ENCODE results near the gene SAP30BP. TPM values are rescaled to one million over a fixed set of nuclear protein-coding genes. Genes with fewer than 3 reads are reported as not detected.

Gene SAP30BP
- total RNA-seq, 1 donor from 2014 or later = 43.7 TPM

DNA sequence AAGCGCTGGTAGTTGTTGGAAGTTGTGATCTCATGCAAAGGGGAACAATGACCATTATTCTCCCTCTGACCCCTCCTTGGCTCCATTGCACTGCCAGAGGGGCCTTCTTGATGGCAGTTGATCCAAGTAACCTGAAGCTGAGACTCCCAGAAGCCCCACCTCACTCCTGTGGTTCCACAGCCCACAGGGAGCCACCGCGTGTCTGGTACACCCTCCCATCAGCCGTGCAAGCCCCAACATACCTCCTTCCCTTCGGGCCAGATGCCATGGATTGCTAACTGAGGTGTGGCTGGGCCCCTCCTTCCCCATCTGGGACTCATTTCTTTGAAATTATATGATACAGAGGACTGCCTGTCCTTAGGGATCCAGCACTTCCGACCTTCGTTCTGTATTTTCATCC lies 17.8 kb downstream of the SAP30BP start:
- DNase-seq (ENCODE audit: low read depth in 2 of 2) = no peak

- no peak for DNase-seq (ENCODE audit: low read depth in 2 of 2)
These were observed 18.4 kb downstream of the SAP30BP start for GRCh38 chr17:75685499-75685898.

GRCh38 chr17:75688209-75688825 lies 21.2 kb downstream of the SAP30BP start:
- peak in 1 of 2 donors; percentile 72 for DNase-seq (ENCODE audit: low read depth in 2 of 2)

DNA sequence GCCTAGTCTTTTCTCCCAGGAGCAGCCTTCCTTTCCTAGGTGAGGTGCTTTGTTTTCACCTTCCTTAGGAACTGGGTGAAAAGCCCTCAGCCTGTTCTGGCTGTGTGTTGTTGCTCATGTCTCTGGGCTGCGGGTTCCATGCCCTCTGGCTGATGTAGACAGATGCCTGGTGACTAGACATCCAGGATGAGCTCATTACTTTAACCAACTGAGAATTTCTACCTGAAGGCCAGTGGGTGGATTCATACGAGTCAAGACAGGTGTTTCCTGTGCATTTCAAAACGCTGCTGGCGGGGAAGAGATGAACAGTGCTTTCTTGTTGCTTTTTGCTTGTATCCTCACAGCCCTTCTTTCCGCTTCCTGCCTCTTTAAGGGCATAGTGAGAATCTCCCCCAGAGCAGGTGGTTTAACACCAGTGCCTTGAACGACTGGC lies 22.3 kb downstream of the SAP30BP start:
- DNase-seq (ENCODE audit: low read depth in 2 of 2) = peak in 1 of 2 donors; percentile 49

- DNase-seq (ENCODE audit: low read depth in 2 of 2) = peak in 1 of 2 donors; percentile 58
These were observed 24.2 kb downstream of the SAP30BP start for GRCh38 chr17:75691371-75691791.

DNA sequence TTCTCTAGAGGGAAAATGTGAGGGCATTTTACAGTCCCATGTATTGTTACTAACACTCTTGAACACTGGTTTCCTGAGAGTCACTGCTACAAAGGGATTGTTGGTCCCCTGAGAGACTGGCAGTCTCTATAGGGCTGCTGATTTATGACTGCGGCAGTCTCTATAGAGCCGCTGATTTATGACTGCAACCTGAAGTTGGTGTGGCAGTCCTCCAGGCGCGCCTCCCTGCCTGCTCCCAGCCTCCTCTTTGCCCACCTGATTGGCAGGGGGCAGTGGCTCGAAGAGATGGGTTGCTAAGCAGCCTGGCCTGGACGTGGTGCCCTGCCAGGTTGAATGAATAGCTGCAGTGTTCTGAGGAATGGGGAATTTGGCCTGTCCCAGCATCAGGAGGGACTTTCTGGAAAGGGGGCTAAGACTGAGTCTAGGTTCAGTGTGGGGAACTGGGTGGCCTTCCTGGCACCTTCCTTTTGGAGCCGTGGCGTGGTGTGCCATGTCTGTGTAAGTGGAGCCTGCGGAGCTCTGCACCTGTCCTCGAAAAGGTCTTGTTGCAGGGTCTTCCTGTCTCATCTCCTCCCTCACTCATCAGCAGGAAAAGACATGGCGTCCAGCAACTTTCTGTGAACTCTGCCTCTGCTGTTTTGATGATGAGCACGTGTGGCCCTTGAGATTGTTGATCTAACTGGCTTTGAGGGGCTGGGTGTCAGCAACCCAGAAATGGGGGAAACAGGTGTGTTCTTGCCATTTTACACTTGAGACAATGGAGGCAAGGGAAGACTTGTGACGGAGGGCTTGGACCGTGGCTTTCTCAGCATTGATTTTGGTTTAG lies 24.9 kb downstream of the SAP30BP start:
- DNase-seq (ENCODE audit: low read depth in 2 of 2) = no peak

DNA sequence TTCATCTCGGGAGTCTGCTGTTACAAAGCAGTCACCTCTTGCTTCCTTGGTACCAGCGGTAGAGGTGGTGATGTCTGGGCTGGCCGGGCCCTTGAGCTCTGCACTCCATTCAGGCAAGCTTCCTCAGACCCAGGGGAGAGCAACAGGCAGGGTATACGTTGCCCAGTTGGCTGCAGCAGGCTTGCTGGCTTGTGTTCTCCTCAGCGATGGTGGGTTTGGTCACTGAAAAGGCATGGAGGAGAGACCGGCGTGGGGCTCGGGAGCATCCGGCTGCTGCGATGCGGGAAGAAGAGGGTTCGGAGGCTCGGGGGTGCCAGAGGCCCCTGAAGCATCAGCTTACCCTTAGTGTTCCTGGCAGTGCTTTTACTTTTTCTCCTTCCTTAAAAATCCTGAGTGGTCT lies 25.8 kb downstream of the SAP30BP start:
- no peak for DNase-seq (ENCODE audit: low read depth in 2 of 2)

GRCh38 chr17:75693500-75694481 lies 26.7 kb downstream of the SAP30BP start:
- DNase-seq (ENCODE audit: low read depth in 2 of 2) = peak in 1 of 2 donors; percentile 54

GRCh38 chr17:75694536-75694935 lies 27.4 kb downstream of the SAP30BP start:
- no peak for DNase-seq (ENCODE audit: low read depth in 2 of 2)

DNA sequence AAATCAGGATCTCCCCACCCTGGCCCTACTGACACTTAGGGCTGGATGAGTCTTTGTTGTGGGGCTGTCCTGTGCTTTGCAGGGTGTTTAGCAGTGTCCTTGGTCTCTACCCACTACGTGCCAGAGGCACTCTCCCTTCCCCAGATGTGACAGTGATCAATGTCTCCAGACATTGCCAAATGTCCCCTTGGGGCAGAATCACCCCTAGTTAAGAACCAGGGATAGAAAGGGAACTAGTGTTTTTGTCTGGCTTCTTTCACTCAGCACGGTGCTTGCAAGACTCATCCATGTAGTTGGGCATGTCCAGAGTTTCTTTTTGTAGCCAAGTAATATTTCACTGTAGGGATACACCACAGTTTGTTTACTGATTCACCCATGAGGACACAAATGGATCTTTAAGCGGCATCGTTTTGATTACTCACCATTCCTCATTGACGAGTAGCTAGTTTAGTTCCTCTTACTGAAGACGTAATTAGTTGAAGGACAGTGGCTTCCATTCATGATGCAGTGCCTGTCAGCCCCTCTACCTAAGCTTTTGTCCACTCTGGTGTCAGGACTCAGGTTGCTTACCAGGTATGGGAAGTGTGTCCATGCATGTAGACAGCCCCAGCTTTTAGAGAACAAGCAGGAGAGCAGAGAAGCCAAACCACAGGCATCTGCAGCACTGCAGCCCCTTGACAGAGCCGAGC lies 28.1 kb downstream of the SAP30BP start:
- DNase-seq (ENCODE audit: low read depth in 2 of 2) = peak in 1 of 2 donors; percentile 29

GRCh38 chr17:75695830-75696271 lies 28.7 kb downstream of the SAP30BP start:
- DNase-seq (ENCODE audit: low read depth in 2 of 2) = no peak

GRCh38 chr17:75697651-75698291 lies 30.6 kb downstream of the SAP30BP start:
- DNase-seq (ENCODE audit: low read depth in 2 of 2) = no peak

- no peak for DNase-seq (ENCODE audit: low read depth in 2 of 2)
These were observed 31.5 kb downstream of the SAP30BP start for GRCh38 chr17:75698659-75699058.

GRCh38 chr17:75701288-75701687 lies 34.1 kb downstream of the SAP30BP start:
- no peak for DNase-seq (ENCODE audit: low read depth in 2 of 2)

DNA sequence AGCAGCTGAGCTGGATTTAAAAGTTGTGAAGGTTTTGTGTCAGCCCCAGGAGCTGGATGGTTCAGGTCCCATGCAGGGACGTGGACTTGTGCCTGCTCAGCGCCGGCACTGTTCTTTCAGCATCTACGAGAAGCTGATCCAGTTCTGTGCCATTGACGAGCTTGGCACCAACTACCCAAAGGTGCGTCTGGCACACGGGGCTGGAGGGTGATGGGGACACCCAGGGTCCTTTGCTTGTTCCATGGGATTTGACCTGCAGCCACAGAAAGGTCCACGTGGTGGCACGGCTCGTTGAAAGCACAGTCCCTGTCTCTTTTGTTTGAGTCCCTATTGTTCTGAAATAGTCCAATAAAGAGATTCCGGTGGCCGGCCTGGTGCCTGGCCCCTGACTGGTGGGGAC lies 36.1 kb downstream of the SAP30BP start:
- no peak for DNase-seq (ENCODE audit: low read depth in 2 of 2)

DNA sequence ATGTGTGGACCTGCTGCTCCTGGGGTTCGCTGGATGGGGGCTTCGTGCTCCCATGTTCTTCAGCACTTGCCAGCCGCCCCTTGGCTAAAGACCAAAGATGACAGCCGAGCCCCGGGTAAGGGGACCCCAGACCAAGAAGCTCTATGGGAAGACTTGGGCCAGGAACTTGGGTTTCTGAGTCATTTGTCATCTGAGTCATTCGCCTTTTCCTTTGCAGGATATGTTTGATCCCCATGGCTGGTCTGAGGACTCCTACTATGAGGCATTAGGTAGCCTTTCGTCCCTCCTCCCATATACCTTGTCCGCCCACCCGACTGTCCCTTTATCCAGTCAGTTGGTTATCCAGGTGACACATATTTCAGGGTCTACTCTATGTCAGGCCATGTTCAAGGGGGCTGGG lies 36.5 kb downstream of the SAP30BP start:
- peak in 1 of 2 donors; percentile 78 for DNase-seq (ENCODE audit: low read depth in 2 of 2)

DNA sequence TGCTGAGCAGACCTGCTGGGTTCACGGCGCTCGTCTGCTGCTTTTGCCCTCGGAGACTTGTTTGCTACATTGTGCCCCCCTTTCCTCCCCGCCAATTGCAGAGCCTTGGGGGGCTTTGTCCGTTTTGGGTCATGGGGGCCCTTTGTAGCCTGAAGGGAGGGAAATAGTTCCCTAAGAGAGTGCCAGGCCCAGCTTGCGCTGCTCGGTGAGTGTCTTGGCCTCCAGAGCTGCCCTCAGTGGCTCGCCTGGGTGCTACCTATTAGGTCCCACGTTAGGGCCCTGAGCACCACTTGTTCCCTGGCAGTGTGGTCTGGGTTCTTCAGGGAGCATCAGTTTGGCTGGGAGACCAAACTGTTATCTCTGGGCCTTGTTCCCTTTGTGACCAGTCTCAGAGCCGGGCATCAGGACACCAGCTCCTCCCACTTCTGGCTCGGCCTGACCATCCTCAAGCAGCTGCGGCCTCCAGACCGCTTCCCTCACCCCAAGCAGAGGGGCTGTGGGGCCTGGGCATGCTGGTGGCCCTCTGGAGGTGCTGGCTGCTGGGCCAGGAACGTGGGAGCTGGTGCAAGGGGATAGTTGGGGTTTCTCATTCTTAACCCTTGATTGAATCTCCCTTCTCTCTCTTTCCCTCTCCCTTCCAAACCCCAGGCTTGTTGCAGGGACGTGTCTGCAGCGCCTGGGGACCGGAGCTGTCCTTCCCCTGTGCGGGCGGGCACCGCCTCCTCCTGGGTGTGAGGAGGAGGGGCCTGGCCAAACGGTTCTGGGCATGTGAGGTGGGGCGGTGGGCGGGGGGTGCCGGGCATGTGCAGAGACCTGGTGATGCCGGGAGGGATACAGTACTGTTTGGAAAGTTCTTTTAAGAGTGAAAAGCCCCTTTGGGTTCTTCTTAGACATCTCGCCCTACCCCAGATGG lies 38.1 kb downstream of the SAP30BP start:
- DNase-seq (ENCODE audit: low read depth in 2 of 2) = no peak

DNA sequence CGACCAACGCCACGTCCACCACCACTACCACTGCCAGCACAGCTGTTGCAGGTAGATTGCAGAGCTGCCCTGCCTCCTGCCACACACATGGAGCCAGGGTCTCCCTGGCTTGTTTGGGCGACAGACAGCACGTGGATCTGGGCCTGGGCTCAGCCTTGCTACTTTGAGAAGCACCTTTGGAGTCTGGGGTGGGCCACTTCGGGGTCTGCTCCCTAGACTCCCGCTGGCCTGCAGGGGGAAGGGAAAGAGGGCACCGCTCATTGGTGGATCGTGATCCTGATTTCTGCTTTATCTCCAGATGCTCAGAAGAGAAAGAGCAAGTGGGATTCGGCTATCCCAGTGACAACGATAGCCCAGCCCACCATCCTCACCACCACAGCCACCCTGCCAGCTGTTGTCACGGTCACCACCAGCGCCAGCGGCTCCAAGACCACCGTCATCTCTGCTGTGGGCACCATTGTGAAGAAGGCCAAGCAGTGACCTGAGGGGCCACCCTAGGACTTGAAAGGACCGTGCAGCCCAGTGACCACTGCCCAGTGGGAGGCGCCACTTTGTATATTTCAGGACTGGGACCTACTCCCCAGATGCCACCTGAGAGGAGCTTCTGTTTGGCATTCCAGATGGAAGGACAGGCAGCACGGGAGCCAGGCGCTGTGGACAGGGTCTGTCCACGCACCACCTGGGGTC lies 39.0 kb downstream of the SAP30BP start:
- no peak for DNase-seq (ENCODE audit: low read depth in 2 of 2)

DNA sequence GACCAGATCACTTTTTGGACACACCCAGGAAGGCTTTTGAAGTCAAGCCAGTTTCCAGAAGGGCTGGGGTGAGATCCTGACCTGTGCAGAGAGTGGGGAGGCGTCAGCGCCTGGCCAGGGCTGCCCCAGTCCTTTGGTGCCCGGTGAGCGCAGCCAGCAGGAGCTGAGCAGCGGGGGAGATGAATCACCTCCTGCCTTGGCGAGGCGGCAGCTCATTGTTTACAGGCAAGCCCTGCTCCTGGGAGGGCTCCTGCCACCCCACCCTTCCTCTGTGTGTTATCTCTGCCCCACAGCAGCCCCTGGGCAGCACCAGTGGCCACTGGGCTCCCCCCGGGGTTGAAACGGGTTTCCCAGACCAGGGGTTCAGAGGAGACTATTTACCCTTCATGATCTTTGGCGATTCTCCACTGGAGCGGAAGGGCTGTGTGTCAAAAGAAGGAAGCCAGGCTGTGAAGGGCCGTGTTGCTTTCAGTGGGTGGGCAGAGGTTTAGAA lies 40.0 kb downstream of the SAP30BP start:
- DNase-seq (ENCODE audit: low read depth in 2 of 2) = peak; percentile 93
